K562 (cell line): ENCODE results near the gene NISCH. TPM values are rescaled to one million over a fixed set of nuclear protein-coding genes. Genes with fewer than 3 reads are reported as not detected.
A peak's percentile ranks its signal among the peaks of the same experiment; 100 is the strongest.

ENCODE experiments used
- CTBP1 ChIP-seq: fragments of 450-650 bp; IDR thresholded peaks from 2 replicates; pipeline ENCODE4 v1.6.1; 2016; ENCODE audit warnings: borderline replicate concordance
- FIP1L1 ChIP-seq: fragments of 200-400 bp; formaldehyde crosslinking; IDR thresholded peaks from 2 replicates; pipeline ENCODE4 v1.6.1; 2018; ENCODE audit warnings: mild to moderate bottlenecking, low read depth, low read length; ENCODE audit not compliant: poor library complexity, severe bottlenecking
- FOXP1 ChIP-seq: sonication (generic); formaldehyde crosslinking; IDR thresholded peaks from 2 replicates; pipeline ENCODE4 v1.8.0; 2022; ENCODE audit warnings: mild to moderate bottlenecking, missing genetic modification reagents
- NUFIP1 ChIP-seq: fragments of 450-650 bp; IDR thresholded peaks from 2 replicates; pipeline ENCODE4 v1.6.1; 2018; ENCODE audit not compliant: partially characterized antibody
- RBM17 ChIP-seq: fragments of 200-400 bp; formaldehyde crosslinking; IDR thresholded peaks from 2 replicates; pipeline ENCODE4 v1.6.1; 2017; ENCODE audit warnings: low read depth, mild to moderate bottlenecking, low read length, borderline replicate concordance
- RERE ChIP-seq: sonication (generic); formaldehyde crosslinking; IDR thresholded peaks from 2 replicates; pipeline ENCODE4 v1.8.0; 2023; ENCODE audit warnings: missing genetic modification reagents, mild to moderate bottlenecking, borderline replicate concordance
- ZNF184 ChIP-seq: sonication (generic); formaldehyde crosslinking; IDR thresholded peaks from 2 replicates; pipeline ENCODE4 v1.5.0; 2020; ENCODE audit warnings: missing genetic modification reagents
- ZNF407 ChIP-seq: fragments of 450-650 bp; IDR thresholded peaks from 2 replicates; pipeline ENCODE4 v1.6.1; 2016; ENCODE audit warnings: low read depth
- polyA plus RNA-seq, 8 experiments: library from polyadenylated mRNA; depleted of rRNA in 4 of 8; stranded (reverse) in 5 of 8; unstranded in 3 of 8; fragments of >200 nt; fragmentation: Nextera tagmentation in 2 of 8; fragmentation: Illumina TruSeq in 1 of 8; extraction: Ambion mirVana in 2 of 8; extraction: Trizol in 1 of 8; gene quantifications; 2 replicates each; pipeline versions ENCODE4 v1.2.1 to v1.2.3, GENCODE V29; 2011 to 2014; ENCODE audit warnings: inconsistent platforms in 1 of 8, missing spikeins in 1 of 8
- total RNA-seq, 7 experiments: library from RNA; depleted of rRNA in 6 of 7; stranded (reverse); fragments of >200 nt in 6 of 7; fragmentation: Illumina TruSeq in 2 of 7; extraction: Trizol in 2 of 7; gene quantifications; 2 replicates each; pipeline versions ENCODE4 v1.2.1 to v1.2.3, GENCODE V29; 2011 to 2021; ENCODE audit warnings: low replicate concordance in 1 of 7

NISCH gene
- total and polyA plus RNA-seq, 9 of the 15 experiments (the other 6 are each of a cell fraction or from before 2014, with no cell fraction given), result 0.44 to 43.5 (median 23.4) TPM

- TF ChIP-seq ZNF407 (no peak), CTBP1 (peak; percentile 44; the same call in 1 of the 2 replicates), ZNF184 (CRISPR knock-in tag) (no peak), NUFIP1 (no peak), RBM17 (no peak), FOXP1 (peak; percentile 1; the same call in 1 of the 2 replicates), RERE (CRISPR knock-in tag) (no peak), FIP1L1 (no peak)
- TF ChIP-seq, all 486 proteins: peak for 32
Observed at GRCh38 chr3:52534281-52535183, 79.1 kb downstream of the NISCH start (continued).
